ENCODE measurements around the gene BDH1.

BDH1 gene

GRCh38 chr3:197514786-197515355 is 40.9 kb downstream of the BDH1 start:
- TF ChIP-seq POU6F1 (CRISPR knock-in tag; IDR thresholded peaks at IDR 0.05; ENCODE audit: borderline replicate concordance, low read depth) (no peak), ISL1 (CRISPR knock-in tag; IDR thresholded peaks at IDR 0.05) (no peak), TSHZ2 (CRISPR knock-in tag; IDR thresholded peaks at IDR 0.05) (no peak), OSR1 (CRISPR knock-in tag; IDR thresholded peaks at IDR 0.05) (no peak), TOX (CRISPR knock-in tag; IDR thresholded peaks at IDR 0.05; ENCODE audit: borderline replicate concordance) (no peak), ZFP3 (CRISPR knock-in tag; IDR thresholded peaks at IDR 0.05) (no peak), CREB5 (CRISPR knock-in tag; IDR thresholded peaks at IDR 0.05; ENCODE audit: low read depth) (no peak), ZC3H10 (CRISPR knock-in tag; IDR thresholded peaks at IDR 0.05) (no peak), ZNF565 (CRISPR knock-in tag; conservative IDR thresholded peaks at IDR 0.05; ENCODE audit: low read depth) (no peak), GLIS3 (CRISPR knock-in tag; IDR thresholded peaks at IDR 0.05) (no peak), SNAI2 (CRISPR knock-in tag; IDR thresholded peaks at IDR 0.05) (no peak)
- no peak for ATAC-seq

- ATAC-seq, result no peak
- TF ChIP-seq CSDC2 (CRISPR knock-in tag; IDR thresholded peaks at IDR 0.05), result no peak
Measured at GRCh38 chr3:197513953-197514785, 41.6 kb downstream of the BDH1 start.

- ATAC-seq, result no peak
- TF ChIP-seq CSRNP3 (CRISPR knock-in tag; IDR thresholded peaks at IDR 0.05), result no peak
- TF ChIP-seq CREB5 (CRISPR knock-in tag; IDR thresholded peaks at IDR 0.05; ENCODE audit: low read depth), result no peak
- TF ChIP-seq CSDC2 (CRISPR knock-in tag; IDR thresholded peaks at IDR 0.05), result no peak
- no peak for TF ChIP-seq PPARA (CRISPR knock-in tag; IDR thresholded peaks at IDR 0.05; ENCODE audit: borderline replicate concordance)
- TF ChIP-seq TCF4 (CRISPR knock-in tag; IDR thresholded peaks at IDR 0.05; ENCODE audit: borderline replicate concordance), result no peak
- TF ChIP-seq ZFP30 (CRISPR knock-in tag; IDR thresholded peaks at IDR 0.05), result no peak
- no peak for TF ChIP-seq ZNF70 (CRISPR knock-in tag; IDR thresholded peaks at IDR 0.05)
- no peak for TF ChIP-seq TOX (CRISPR knock-in tag; IDR thresholded peaks at IDR 0.05; ENCODE audit: borderline replicate concordance)
- no peak for TF ChIP-seq ZFP3 (CRISPR knock-in tag; IDR thresholded peaks at IDR 0.05)
- no peak for TF ChIP-seq SNAI2 (CRISPR knock-in tag; IDR thresholded peaks at IDR 0.05)
- no peak for TF ChIP-seq ZC3H10 (CRISPR knock-in tag; IDR thresholded peaks at IDR 0.05)
- TF ChIP-seq ZNF565 (CRISPR knock-in tag; conservative IDR thresholded peaks at IDR 0.05; ENCODE audit: low read depth), result no peak
- TF ChIP-seq ZNF8 (CRISPR knock-in tag; IDR thresholded peaks at IDR 0.05), result no peak
- no peak for TF ChIP-seq TSHZ2 (CRISPR knock-in tag; IDR thresholded peaks at IDR 0.05)
- no peak for TF ChIP-seq GLIS3 (CRISPR knock-in tag; IDR thresholded peaks at IDR 0.05)
- TF ChIP-seq ARNTL (CRISPR knock-in tag; IDR thresholded peaks at IDR 0.05; ENCODE audit: borderline replicate concordance, low read depth), result no peak
- TF ChIP-seq POU6F1 (CRISPR knock-in tag; IDR thresholded peaks at IDR 0.05; ENCODE audit: borderline replicate concordance, low read depth), result no peak
- no peak for TF ChIP-seq RARB (CRISPR knock-in tag; IDR thresholded peaks at IDR 0.05)
Measured at GRCh38 chr3:197512691-197513571, 42.8 kb downstream of the BDH1 start.
